Body of pancreas (tissue), 4 donors: Measurements from ENCODE around the gene DHRS12. TPM values are rescaled to one million over a fixed set of nuclear protein-coding genes. Genes with fewer than 3 reads are reported as not detected.

ENCODE experiments used
- ATAC-seq: fragments of 150-250 bp; one replicate; pipeline ENCODE4 v1.9.1; 2016
- DNase-seq, 4 donors: peaks; one replicate each; pipeline ENCODE4 v3.0.0-alpha.2; 2019
- H3K27ac ChIP-seq, 4 donors: fragments of 200-600 bp; sonication (generic); 1 replicate in 3 of 4; 2 replicates in 1 of 4; pipeline versions ENCODE4 v1.5.1 to v1.6.1; 2016 to 2019; ENCODE audit warnings: mild to moderate bottlenecking in 1 of 4, mixed read lengths in 1 of 4, moderate library complexity in 1 of 4
- H3K27me3 ChIP-seq, 2 donors: fragments of 200-600 bp; sonication (generic); one replicate each; pipeline ENCODE4 v1.6.0; 2016; ENCODE audit warnings: mild to moderate bottlenecking in 1 of 2
- H3K36me3 ChIP-seq, 2 donors: fragments of 200-600 bp; sonication (generic); replicated peaks in 1 of 2; 2 replicates each; pipeline ENCODE4 v1.5.1; 2016; ENCODE audit warnings: low read depth in 2 of 2; ENCODE audit not compliant: insufficient read depth in 1 of 2
- H3K4me1 ChIP-seq: fragments of 200-600 bp; sonication (generic); one replicate; pipeline ENCODE4 v1.6.0; 2016
- H3K4me3 ChIP-seq, 2 donors: fragments of 200-600 bp; sonication (generic); 1 replicate in 1 of 2; 2 replicates in 1 of 2; pipeline ENCODE4 v1.5.1; 2016 to 2019
- H3K9me3 ChIP-seq, 3 donors: fragments of 200-600 bp; sonication (generic); 1 replicate in 2 of 3; 2 replicates in 1 of 3; pipeline ENCODE4 v1.5.1; 2016
- CTCF ChIP-seq, 7 experiments: fragments of 450-650 bp in 4 of 7; fragments of 200-600 bp in 3 of 7; sonication (generic) in 3 of 7; IDR thresholded peaks; one replicate each; pipeline ENCODE4 v1.5.1; 2016 to 2019; ENCODE audit warnings: antibody characterized with exemption in 7 of 7
- POLR2A ChIP-seq, 3 donors: fragments of 450-650 bp; IDR thresholded peaks; one replicate each; pipeline ENCODE4 v1.6.1; 2016; ENCODE audit warnings: antibody characterized with exemption in 3 of 3, mild to moderate bottlenecking in 2 of 3
- WGBS, 2 donors: methylation state at CpG; one replicate each; pipeline ENCODE4 v1.1.5; 2017; 5-methylcytosine and 5-hydroxymethylcytosine counted together
- intact Hi-C: fragments of 100-400 bp; cut with DNase I; formaldehyde crosslinking; loops from one replicate; pipeline ENCODE4 v1.15.1; 2023
- total RNA-seq, 2 donors: library from RNA; depleted of rRNA; stranded (reverse); fragments of >200 nt; gene quantifications; one replicate each; pipeline ENCODE4 v1.1.0, GENCODE V29; 2016

Gene DHRS12
- total RNA-seq, 2 donors from 2014 or later: 4.0 to 38.7 TPM

GRCh38 chr13:51799261-51799660 is 4.7 kb downstream of the DHRS12 start:
- H3K4me1 ChIP-seq: peaks cover 74% of the 10 kb centered on the region
- H3K9me3 ChIP-seq: no peaks in the 10 kb centered on the region
- intact Hi-C loops: loop anchor here (10.0 kb wide), 1 partner anchor 354 kb away; no protein-coding TSS in a partner anchor
- no peak overlapping the region for H3K27ac ChIP-seq
- no peak overlapping the region for H3K4me3 ChIP-seq
- ATAC-seq (no peak), DNase-seq (no peak)
- H3K36me3 ChIP-seq: peaks cover 0 to 2% of the 10 kb centered on the region in 2 donors
- no peaks in the 10 kb centered on the region for H3K27me3 ChIP-seq
- WGBS, 2 donors: 71 to 85% methylated on average over 3 to 12 of the region's 12 CpGs
- TF ChIP-seq CTCF (IDR thresholded peaks at IDR 0.05): no peak

- Histone ChIP-seq H3K36me3 (peaks cover 0 to 2% of the 10 kb centered on the region in 2 donors), H3K27me3 (no peaks in the 10 kb centered on the region), H3K9me3 (no peaks in the 10 kb centered on the region), H3K4me3 (no peak overlapping the region), H3K4me1 (peaks cover 82% of the 10 kb centered on the region), H3K27ac (peak overlapping the region; percentile 55 to 79 (median 74))
- 35 to 49% methylated on average over 12 of the region's 12 CpGs for WGBS, 2 donors
- intact Hi-C loops: loop anchor here (10.0 kb wide), 1 partner anchor 353 kb away; no protein-coding TSS in a partner anchor
- DNase-seq: peak; percentile 90 to 96 (median 94)
- peak; percentile 88 for ATAC-seq
- TF ChIP-seq POLR2A (IDR thresholded peaks at IDR 0.05) (peak in 1 of 3 donors; percentile 22), CTCF (IDR thresholded peaks at IDR 0.05) (peak; percentile 48 to 94 (median 91))
These were observed 6.1 kb downstream of the DHRS12 start for GRCh38 chr13:51797664-51798488.

- Histone ChIP-seq H3K4me3 (no peak overlapping the region), H3K36me3 (peaks cover 0 to 2% of the 10 kb centered on the region in 2 donors), H3K27me3 (no peaks in the 10 kb centered on the region), H3K27ac (peak overlapping the region; percentile 55 to 79 (median 74)), H3K4me1 (peaks cover 69% of the 10 kb centered on the region), H3K9me3 (no peaks in the 10 kb centered on the region)
- DNase-seq (peak in 1 of 4 donors; percentile 41), ATAC-seq (no peak)
- intact Hi-C loops: loop anchor here (10.0 kb wide), 1 partner anchor 352 kb away; no protein-coding TSS in a partner anchor
- WGBS, 2 donors: 30 to 47% methylated on average over 7 of the region's 7 CpGs
- TF ChIP-seq CTCF (IDR thresholded peaks at IDR 0.05) (no peak), POLR2A (IDR thresholded peaks at IDR 0.05) (no peak)
These were observed 7.4 kb downstream of the DHRS12 start for GRCh38 chr13:51796546-51796945.

- H3K27me3 ChIP-seq: no peaks in the 10 kb centered on the region
- H3K9me3 ChIP-seq: no peaks in the 10 kb centered on the region
- intact Hi-C loops: loop anchor here (10.0 kb wide), 1 partner anchor 351 kb away; no protein-coding TSS in a partner anchor
These were observed 8.5 kb downstream of the DHRS12 start for GRCh38 chr13:51795419-51795818.

More at GRCh38 chr13:51795419-51795818, 8.5 kb downstream of the DHRS12 start:
- H3K4me1 ChIP-seq: peaks cover 57% of the 10 kb centered on the region
- WGBS, 2 donors: 61 to 75% methylated on average over 2 of the region's 2 CpGs
- H3K36me3 ChIP-seq: peaks cover 0 to 2% of the 10 kb centered on the region in 2 donors
- no peak for DNase-seq
- H3K4me3 ChIP-seq: no peak overlapping the region
- peak overlapping the region in 3 of 4 donors; percentile 50 to 79 (median 74) for H3K27ac ChIP-seq
- no peak for ATAC-seq
- no peak for TF ChIP-seq POLR2A (IDR thresholded peaks at IDR 0.05)
- TF ChIP-seq CTCF (IDR thresholded peaks at IDR 0.05): no peak
